BLaER1 (cell line): Measurements from ENCODE around the gene SIGLEC5.
"Not testable (repeated sequence)": the region's sequence is repeated elsewhere in the genome, so short reads cannot be mapped to it uniquely, and the experiment has no call there.

Source experiments
- H3K27ac ChIP-seq: shearing (Covaris generic); formaldehyde crosslinking; 2 replicates; pipeline ENCODE4 v1.8.1; 2022
- H3K27me3 ChIP-seq: shearing (Covaris generic); formaldehyde crosslinking; 2 replicates; pipeline ENCODE4 v1.8.1; 2022
- H3K36me3 ChIP-seq: shearing (Covaris generic); formaldehyde crosslinking; 2 replicates; pipeline ENCODE4 v1.8.1; 2022
- H3K4me1 ChIP-seq: shearing (Covaris generic); formaldehyde crosslinking; 2 replicates; pipeline ENCODE4 v1.8.1; 2022
- H3K4me2 ChIP-seq: shearing (Covaris generic); formaldehyde crosslinking; 2 replicates; pipeline ENCODE4 v1.8.1; 2022
- H3K4me3 ChIP-seq: shearing (Covaris generic); formaldehyde crosslinking; 2 replicates; pipeline ENCODE4 v1.8.1; 2022
- H3K9ac ChIP-seq: shearing (Covaris generic); formaldehyde crosslinking; 2 replicates; pipeline ENCODE4 v1.8.1; 2022
- H3K9me3 ChIP-seq: shearing (Covaris generic); formaldehyde crosslinking; 2 replicates; pipeline ENCODE4 v1.8.1; 2022
- H4K20me1 ChIP-seq: shearing (Covaris generic); formaldehyde crosslinking; 2 replicates; pipeline ENCODE4 v1.8.1; 2022
- Cebpa-rat ChIP-seq: shearing (Covaris generic); IDR thresholded peaks from 2 replicates; pipeline ENCODE4 v1.8.1; 2022

SIGLEC5 gene, protein sequence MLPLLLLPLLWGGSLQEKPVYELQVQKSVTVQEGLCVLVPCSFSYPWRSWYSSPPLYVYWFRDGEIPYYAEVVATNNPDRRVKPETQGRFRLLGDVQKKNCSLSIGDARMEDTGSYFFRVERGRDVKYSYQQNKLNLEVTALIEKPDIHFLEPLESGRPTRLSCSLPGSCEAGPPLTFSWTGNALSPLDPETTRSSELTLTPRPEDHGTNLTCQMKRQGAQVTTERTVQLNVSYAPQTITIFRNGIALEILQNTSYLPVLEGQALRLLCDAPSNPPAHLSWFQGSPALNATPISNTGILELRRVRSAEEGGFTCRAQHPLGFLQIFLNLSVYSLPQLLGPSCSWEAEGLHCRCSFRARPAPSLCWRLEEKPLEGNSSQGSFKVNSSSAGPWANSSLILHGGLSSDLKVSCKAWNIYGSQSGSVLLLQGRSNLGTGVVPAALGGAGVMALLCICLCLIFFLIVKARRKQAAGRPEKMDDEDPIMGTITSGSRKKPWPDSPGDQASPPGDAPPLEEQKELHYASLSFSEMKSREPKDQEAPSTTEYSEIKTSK

DNA sequence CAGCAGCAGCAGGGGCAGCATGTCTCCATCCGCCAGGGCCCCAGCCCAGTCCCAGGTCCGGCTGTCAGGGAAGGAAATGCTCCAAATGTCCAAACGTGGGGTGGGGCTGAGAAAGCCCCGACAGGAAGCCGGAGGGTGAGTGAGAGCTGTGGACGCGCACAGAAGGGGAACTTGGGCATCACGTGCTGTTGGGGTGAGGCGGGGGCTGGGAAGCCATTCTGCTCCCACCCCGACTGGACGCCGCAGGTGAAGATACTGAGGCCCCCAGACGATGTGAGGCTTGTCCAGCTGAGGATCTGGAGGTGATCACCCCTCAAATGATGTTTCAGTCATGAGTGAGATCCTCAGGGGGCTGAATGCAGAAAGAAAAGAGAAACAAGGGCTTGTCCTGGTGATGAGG lies at the start of gene SIGLEC5:
Gene SIGLEC5, minus strand, starts transcription at position 87 of the 400 bp plus-strand sequence. Its CDS starts 66 bp downstream, at position 21.
- H3K4me2 ChIP-seq, H3K27ac ChIP-seq, H3K4me1 ChIP-seq, H4K20me1 ChIP-seq, H3K4me3 ChIP-seq, H3K9ac ChIP-seq, H3K36me3 ChIP-seq, H3K9me3 ChIP-seq, H3K27me3 ChIP-seq: not testable (repeated sequence)

DNA sequence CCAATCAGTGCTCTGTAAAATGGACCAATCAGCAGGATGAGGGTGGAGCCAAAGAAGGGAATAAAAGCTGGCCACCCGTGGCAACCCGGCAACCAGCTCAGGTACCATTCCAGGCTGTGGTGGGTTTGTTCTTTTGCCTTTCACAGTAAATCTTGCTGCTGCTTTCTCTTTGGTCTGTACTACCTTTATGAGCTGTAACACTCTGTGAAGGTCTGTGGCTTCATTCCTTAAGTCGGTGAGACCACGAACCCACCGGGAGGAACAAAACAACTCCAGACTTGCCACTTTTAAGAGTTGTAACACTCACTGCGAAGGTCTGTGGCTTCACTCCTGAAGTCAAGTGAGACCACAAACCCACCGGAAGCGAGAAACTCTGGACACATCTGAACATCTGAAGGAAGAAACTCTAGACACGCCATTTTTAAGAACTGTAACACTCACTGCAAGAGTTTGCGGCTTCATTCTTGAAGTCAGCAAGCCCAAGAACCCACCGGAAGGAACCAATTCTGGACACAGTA lies 46.4 kb upstream of the SIGLEC5 start:
- no peak overlapping the region for H3K4me3 ChIP-seq
- no peak overlapping the region for H3K27ac ChIP-seq
- H3K9ac ChIP-seq: no peak overlapping the region
- H4K20me1 ChIP-seq: no peaks in the 10 kb centered on the region
- no peak overlapping the region for H3K4me2 ChIP-seq
- H3K27me3 ChIP-seq: no peaks in the 10 kb centered on the region
- no peak for TF ChIP-seq Cebpa-rat
- H3K4me1 ChIP-seq: peaks cover 10% of the 10 kb centered on the region; the same call in 1 of the 2 replicates
- H3K9me3 ChIP-seq: peaks cover 8% of the 10 kb centered on the region
- no peaks in the 10 kb centered on the region for H3K36me3 ChIP-seq

DNA sequence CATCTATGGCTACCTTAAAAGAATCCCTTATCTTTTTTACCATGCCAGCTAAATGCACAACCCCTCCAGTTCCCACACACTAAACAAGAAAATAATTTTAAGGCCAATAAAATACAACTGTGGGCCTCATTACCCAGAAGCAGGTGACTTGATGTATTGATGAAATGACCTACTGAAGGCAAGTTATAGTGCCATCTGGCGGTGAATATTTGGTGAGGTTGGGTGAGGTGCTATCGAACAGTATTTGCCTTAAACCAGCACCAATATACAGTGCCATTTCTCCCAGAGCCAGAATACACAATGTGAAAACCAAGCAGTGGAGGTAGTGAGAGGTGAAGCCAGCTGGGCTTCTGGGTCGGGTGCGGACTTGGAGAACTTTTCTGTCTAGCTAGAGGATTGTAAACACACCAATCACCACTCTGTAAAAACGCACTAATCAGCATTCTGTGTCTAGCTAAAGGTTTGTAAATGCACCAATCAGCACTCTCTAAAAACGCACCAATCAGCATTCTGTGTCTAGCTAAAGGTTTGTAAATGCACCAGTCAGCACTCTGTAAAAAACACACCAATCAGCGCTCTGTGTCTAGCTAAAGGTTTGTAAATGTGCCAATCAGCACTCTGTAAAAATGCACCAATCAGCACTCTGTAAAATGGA lies 45.8 kb upstream of the SIGLEC5 start:
- not testable (repeated sequence) for H3K27me3 ChIP-seq, H3K9ac ChIP-seq, H4K20me1 ChIP-seq, H3K4me3 ChIP-seq, H3K4me1 ChIP-seq, H3K9me3 ChIP-seq, H3K27ac ChIP-seq, H3K36me3 ChIP-seq, H3K4me2 ChIP-seq

DNA sequence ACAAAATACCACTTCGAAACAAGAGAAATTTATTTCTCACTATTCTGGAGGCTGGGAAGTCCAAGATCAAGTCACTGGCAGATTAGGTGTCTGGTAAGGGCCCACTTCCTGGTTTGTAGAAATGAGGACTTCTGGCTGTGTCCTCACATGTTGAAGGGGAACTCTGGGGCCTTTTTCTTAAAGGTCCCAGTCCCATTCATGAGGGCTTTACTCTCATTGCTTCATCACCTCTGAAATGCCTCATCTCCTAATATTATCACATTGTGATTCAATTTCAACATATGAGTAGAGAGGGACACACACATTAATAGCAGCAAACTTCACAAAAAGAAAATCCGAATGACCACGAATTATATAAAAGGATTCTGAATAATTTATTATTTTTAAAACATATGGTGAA lies 38.0 kb upstream of the SIGLEC5 start:
- Histone ChIP-seq H3K27ac (no peak overlapping the region), H3K4me1 (no peaks in the 10 kb centered on the region), H3K27me3 (no peaks in the 10 kb centered on the region), H3K4me2 (no peak overlapping the region), H3K9ac (no peak overlapping the region), H3K4me3 (no peak overlapping the region), H3K9me3 (0 out of 2 replicates have a peak, but pooled peaks cover 7% of the 10 kb centered on the region), H3K36me3 (no peaks in the 10 kb centered on the region), H4K20me1 (no peaks in the 10 kb centered on the region)
- no peak for TF ChIP-seq Cebpa-rat

DNA sequence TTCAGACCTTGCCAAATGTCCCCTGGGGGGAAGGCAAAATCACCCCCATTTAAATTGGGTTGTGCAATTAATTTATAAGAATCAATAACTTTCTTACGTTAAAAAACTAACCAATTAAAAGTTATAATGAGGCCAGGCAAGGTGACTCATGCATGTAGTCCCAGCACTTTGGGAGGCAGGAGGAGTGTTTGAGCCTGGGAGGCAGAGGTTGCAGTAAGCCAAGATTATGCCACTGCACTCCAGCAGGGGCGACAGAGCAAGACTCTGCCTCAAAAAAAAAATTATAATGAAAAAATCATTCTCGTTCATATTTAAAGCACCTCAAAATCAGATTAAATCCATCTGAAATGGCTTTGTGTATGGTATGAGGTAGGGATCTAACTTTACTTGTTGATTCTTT lies 34.8 kb upstream of the SIGLEC5 start:
- Histone ChIP-seq H3K27ac (no peak overlapping the region), H4K20me1 (no peaks in the 10 kb centered on the region), H3K4me1 (no peaks in the 10 kb centered on the region), H3K9me3 (0 out of 2 replicates have a peak, but pooled peaks cover 7% of the 10 kb centered on the region), H3K4me3 (no peak overlapping the region), H3K27me3 (no peaks in the 10 kb centered on the region), H3K9ac (no peak overlapping the region), H3K4me2 (no peak overlapping the region), H3K36me3 (no peaks in the 10 kb centered on the region)
- TF ChIP-seq Cebpa-rat: no peak

DNA sequence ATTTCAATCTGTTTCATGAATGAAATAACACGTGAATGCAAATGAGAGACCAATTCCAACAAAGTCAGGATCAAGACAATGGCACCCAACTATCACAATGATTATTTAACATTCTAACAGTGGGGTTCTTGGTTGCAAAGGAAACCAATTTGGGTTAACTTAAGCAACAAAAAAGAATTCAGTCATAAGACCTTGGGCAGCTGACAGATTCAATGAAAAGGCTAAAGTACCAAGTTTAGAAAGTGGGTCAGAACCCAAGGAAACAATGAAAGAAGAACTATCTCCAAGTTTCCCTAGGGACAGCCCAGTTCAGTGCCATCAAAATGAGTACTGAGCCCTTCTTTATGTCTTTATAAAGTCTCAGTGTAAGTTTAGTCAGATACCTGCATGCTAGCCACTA lies 33.9 kb upstream of the SIGLEC5 start:
- H3K9ac ChIP-seq: no peak overlapping the region
- no peaks in the 10 kb centered on the region for H3K27me3 ChIP-seq
- no peak overlapping the region for H3K4me2 ChIP-seq
- TF ChIP-seq Cebpa-rat: no peak
- H3K4me1 ChIP-seq: no peaks in the 10 kb centered on the region
- no peaks in the 10 kb centered on the region for H4K20me1 ChIP-seq
- H3K36me3 ChIP-seq: no peaks in the 10 kb centered on the region
- 0 out of 2 replicates have a peak, but pooled peaks cover 7% of the 10 kb centered on the region for H3K9me3 ChIP-seq
- no peak overlapping the region for H3K27ac ChIP-seq
- no peak overlapping the region for H3K4me3 ChIP-seq

DNA sequence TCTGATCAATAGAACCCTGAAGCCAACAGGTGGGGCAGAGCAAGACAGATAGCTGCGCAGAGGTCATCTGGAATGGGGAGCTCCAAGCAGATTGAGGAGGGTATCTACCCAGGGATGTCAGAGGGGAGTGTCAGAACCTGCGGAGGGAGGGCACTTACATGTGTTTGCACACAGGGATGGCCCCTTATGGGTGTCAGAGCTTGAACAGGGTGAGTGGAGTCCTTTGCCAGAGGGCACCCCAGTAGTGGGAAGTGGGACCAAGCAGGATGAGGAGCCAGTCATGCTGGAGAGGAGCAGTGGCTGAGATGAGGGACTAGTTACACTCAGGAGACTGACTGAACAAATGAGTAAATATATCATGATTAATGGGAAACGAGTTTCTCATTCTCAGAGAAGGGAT lies 33.4 kb upstream of the SIGLEC5 start:
- Histone ChIP-seq H3K27ac (no peak overlapping the region), H3K9me3 (0 out of 2 replicates have a peak, but pooled peaks cover 7% of the 10 kb centered on the region), H3K4me1 (no peaks in the 10 kb centered on the region), H3K9ac (no peak overlapping the region), H4K20me1 (no peaks in the 10 kb centered on the region), H3K4me3 (no peak overlapping the region), H3K36me3 (no peaks in the 10 kb centered on the region), H3K27me3 (no peaks in the 10 kb centered on the region), H3K4me2 (no peak overlapping the region)
- no peak for TF ChIP-seq Cebpa-rat

DNA sequence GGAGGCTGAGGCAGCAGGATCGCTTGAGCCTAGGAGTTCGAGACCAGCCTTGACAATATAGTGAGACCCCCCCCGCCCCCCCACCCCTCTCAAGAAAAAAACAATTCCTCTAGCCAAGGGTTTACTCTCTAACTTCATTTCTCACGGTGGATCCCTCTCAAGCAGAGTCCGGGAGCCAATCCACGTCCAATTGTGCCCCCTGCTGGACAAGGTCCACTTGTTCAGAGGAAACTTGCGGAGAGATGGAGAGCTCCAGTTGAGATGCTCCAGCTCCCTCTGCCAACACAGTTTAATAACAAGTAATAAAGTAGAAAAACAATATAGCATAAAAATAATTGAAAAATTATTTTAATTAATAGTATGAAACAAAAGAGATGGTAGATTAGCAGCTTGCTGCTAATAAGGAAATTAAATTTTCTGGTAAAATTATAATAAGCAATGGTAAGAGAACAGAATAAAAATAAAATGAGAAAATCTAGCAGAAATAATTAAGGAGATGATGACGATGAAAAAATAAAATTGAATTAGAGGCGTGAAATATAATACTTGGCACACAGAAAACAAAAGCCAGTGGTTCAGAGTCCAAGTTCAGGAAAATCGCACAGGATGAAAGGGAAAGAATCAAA lies 30.9 kb upstream of the SIGLEC5 start:
- Histone ChIP-seq H3K4me1 (peaks cover 7% of the 10 kb centered on the region), H4K20me1 (no peaks in the 10 kb centered on the region), H3K9ac (no peak overlapping the region), H3K4me2 (no peak overlapping the region), H3K27ac (no peak overlapping the region), H3K36me3 (no peaks in the 10 kb centered on the region), H3K27me3 (no peaks in the 10 kb centered on the region), H3K4me3 (no peak overlapping the region), H3K9me3 (0 out of 2 replicates have a peak, but pooled peaks cover 7% of the 10 kb centered on the region)
- no peak for TF ChIP-seq Cebpa-rat

DNA sequence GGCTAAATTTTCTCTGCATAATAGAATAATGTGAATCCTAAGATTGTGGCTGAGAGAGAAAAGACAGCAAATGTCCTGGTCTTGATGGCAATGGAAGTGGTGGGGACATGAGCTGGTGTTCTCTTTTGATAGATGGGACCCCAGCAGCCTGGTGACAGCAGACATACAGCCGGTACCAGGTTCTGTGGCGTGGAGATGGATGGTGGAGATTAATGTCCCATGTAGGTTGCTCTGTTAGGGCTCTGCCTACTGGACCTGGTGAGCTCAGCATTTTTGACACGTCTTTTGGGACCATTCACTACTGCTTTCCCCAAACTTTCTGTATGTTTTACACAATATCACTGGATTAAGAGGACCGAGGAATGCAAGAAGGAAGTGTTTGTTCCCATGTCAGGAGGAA lies 24.6 kb upstream of the SIGLEC5 start:
- Histone ChIP-seq H3K36me3 (no peaks in the 10 kb centered on the region), H3K9me3 (no peaks in the 10 kb centered on the region), H3K4me2 (no peak overlapping the region), H4K20me1 (no peaks in the 10 kb centered on the region), H3K4me3 (no peak overlapping the region), H3K27ac (no peak overlapping the region), H3K9ac (no peak overlapping the region), H3K27me3 (no peaks in the 10 kb centered on the region), H3K4me1 (peaks cover 7% of the 10 kb centered on the region)
- no peak for TF ChIP-seq Cebpa-rat

DNA sequence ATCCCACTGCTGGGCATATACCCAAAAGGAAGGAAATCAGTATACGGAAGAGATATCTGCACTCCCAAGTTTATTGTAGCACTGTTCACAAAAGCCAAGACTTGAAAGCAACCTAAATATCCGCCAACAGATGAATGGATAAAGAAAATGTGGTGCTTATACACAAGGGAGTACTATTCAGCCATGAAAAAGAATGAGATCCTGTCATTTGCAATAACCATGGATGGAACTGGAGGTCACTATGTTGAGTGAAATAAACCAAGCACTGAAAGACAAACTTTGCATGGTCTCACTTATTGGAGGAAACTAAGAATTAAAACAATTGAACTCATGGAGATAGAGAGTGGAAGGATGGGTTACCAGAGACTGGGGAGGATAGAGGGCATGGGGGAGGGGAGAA lies 23.0 kb upstream of the SIGLEC5 start:
- Histone ChIP-seq H3K36me3 (no peaks in the 10 kb centered on the region), H3K9ac (no peak overlapping the region), H3K4me2 (no peak overlapping the region), H3K27me3 (no peaks in the 10 kb centered on the region), H4K20me1 (no peaks in the 10 kb centered on the region), H3K4me1 (peaks cover 7% of the 10 kb centered on the region), H3K27ac (no peak overlapping the region), H3K9me3 (no peaks in the 10 kb centered on the region), H3K4me3 (no peak overlapping the region)
- TF ChIP-seq Cebpa-rat: no peak
